Stimulated activated CD4-positive, alpha-beta T cell treated with anti-CD3 and anti-CD28 coated beads, Interleukin-4, amount 100 ng/mL, for 4 hours (primary cell): ENCODE measurements around the gene TP73.
A peak's percentile ranks its signal among the peaks of the same experiment; 100 is the strongest.
"Not testable (repeated sequence)": the region's sequence is repeated elsewhere in the genome, so short reads cannot be mapped to it uniquely, and the experiment has no call there.

Source experiments
- DNase-seq, 2 experiments: peaks; one replicate each; pipeline ENCODE4 v3.0.0-alpha.2; 2020

Gene TP73

GRCh38 chr1:3746389-3746829, 94.1 kb downstream of the TP73 start:
- DNase-seq = no peak

GRCh38 chr1:3746830-3747521, 94.7 kb downstream of the TP73 start:
- peak; percentile 85 to 89 for DNase-seq

GRCh38 chr1:3747522-3747848, 95.2 kb downstream of the TP73 start:
- no peak for DNase-seq

GRCh38 chr1:3747903-3748302, 95.6 kb downstream of the TP73 start:
- no peak for DNase-seq

GRCh38 chr1:3748316-3748900, 96.1 kb downstream of the TP73 start:
- not testable (repeated sequence) for DNase-seq

- no peak for DNase-seq
Observed at GRCh38 chr1:3749512-3749911, 97.2 kb downstream of the TP73 start.

- DNase-seq = no peak
Observed at GRCh38 chr1:3750741-3751140, 98.4 kb downstream of the TP73 start.

- DNase-seq = no peak
Observed at GRCh38 chr1:3752400-3752945, 100.2 kb downstream of the TP73 start, which contains the start of gene CCDC27. TSS of gene CCDC27 (plus strand) at chr1:3752450. CDS start at chr1:3752482, 32 bp downstream.

GRCh38 chr1:3753656-3754454, 101.5 kb downstream of the TP73 start:
- DNase-seq = no peak

GRCh38 chr1:3756394-3756793, 104.1 kb downstream of the TP73 start:
- no peak for DNase-seq

- no peak for DNase-seq
Observed at GRCh38 chr1:3759164-3759563, 106.8 kb downstream of the TP73 start.

GRCh38 chr1:3759796-3760195, 107.5 kb downstream of the TP73 start:
- DNase-seq = no peak

GRCh38 chr1:3761296-3762010, 109.1 kb downstream of the TP73 start:
- no peak for DNase-seq

GRCh38 chr1:3762151-3762872, 110.0 kb downstream of the TP73 start:
- DNase-seq = no peak

GRCh38 chr1:3762873-3763228, 110.5 kb downstream of the TP73 start:
- no peak for DNase-seq

- no peak for DNase-seq
Observed at GRCh38 chr1:3763351-3764125, 111.2 kb downstream of the TP73 start.

- DNase-seq = no peak
Observed at GRCh38 chr1:3767328-3767925, 115.1 kb downstream of the TP73 start.

GRCh38 chr1:3768811-3769390, 116.6 kb downstream of the TP73 start:
- no peak for DNase-seq

GRCh38 chr1:3770047-3770765, 117.9 kb downstream of the TP73 start:
- no peak for DNase-seq
